ENCODE results near the gene STXBP4. TPM values are rescaled to one million over a fixed set of nuclear protein-coding genes. Genes with fewer than 3 reads are reported as not detected.

Gene STXBP4
- total RNA-seq, 3 donors from 2014 or later (not counting 1 experiment from before 2014, with no cell fraction given) = 4.9 to 10.3 (median 7.6) TPM

DNA sequence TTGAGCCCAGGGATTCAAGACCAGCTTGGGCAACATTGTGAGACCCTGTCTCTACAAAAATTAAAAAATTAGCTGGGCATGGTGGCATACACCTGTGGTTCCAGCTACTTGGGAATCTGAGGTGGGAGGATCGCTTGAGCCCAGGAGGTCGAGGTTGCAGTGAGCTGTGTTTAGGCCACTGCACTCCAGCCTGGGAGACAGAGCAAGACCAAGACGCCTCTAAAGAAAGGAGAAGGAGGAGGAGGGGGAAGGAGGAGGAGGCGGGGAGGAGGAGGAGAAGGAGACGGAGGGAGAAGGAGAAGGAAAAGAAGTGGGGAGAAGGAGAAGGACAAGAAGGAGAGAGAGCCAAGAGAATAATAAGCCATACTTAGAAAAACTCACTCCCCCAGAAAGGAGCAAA lies 35.9 kb downstream of the STXBP4 start:
- Mint-ChIP-seq H3K36me3 (no peaks in the 10 kb centered on the region), H3K27me3 (ENCODE audit: low read depth in 2 of 2) (no peaks in the 10 kb centered on the region), H3K4me3 (no peak overlapping the region), H3K9me3 (no peaks in the 10 kb centered on the region), H3K4me1 (no peaks in the 10 kb centered on the region), H3K27ac (no peak overlapping the region)
- Histone ChIP-seq H3K9me3 (ENCODE audit: control insufficient read depth, insufficient read depth, low read length) (no peaks in the 10 kb centered on the region), H3K4me1 (ENCODE audit: control insufficient read depth, insufficient read depth, low read length) (no peaks in the 10 kb centered on the region), H3K36me3 (ENCODE audit: control insufficient read depth, insufficient read depth, low read length) (peaks cover 6% of the 10 kb centered on the region), H3K27ac (ENCODE audit: low read length) (no peak overlapping the region), H3K4me3 (ENCODE audit: low read length) (no peak overlapping the region), H3K27me3 (ENCODE audit: control insufficient read depth, insufficient read depth, low read length) (no peaks in the 10 kb centered on the region)
- DNase-seq (no peak), ATAC-seq (no peak)
- TF ChIP-seq CTCF (IDR thresholded peaks at IDR 0.05) = no peak
- 94% methylated on average over 5 of the region's 5 CpGs for WGBS (ENCODE audit: insufficient coverage)
- intact Hi-C loops (cut with micrococcal nuclease) = loop anchor here (10.0 kb wide), 1 partner anchor 50 kb away; no protein-coding TSS in a partner anchor

DNA sequence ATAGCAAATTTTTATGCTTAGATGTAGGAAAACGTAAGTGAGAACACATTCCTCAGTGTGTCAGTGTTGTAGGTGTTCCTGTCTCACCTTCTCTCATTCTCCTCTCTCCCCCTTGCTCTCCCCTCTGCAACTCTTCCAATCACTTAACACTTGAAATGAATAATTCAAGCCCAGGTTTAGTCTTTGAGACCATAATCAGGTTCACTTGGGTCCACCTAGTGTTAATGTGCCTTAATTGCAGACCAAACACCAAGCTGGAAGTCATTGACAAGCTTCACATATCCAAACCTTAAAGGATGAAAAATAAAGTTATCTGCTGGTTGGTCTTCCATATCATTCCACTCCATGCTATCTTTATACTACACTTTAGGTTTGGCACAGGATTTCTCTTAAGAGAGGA lies 37.0 kb downstream of the STXBP4 start:
- DNase-seq (peak in 1 of 2 donors; percentile 18), ATAC-seq (no peak)
- H3K4me1 ChIP-seq (ENCODE audit: control insufficient read depth, insufficient read depth, low read length) = no peaks in the 10 kb centered on the region
- Mint-ChIP-seq H3K9me3 (no peaks in the 10 kb centered on the region), H3K4me3 (no peak overlapping the region), H3K36me3 (no peaks in the 10 kb centered on the region), H3K27ac (no peak overlapping the region), H3K4me1 (no peaks in the 10 kb centered on the region), H3K27me3 (ENCODE audit: low read depth in 2 of 2) (no peaks in the 10 kb centered on the region)
- WGBS (ENCODE audit: insufficient coverage) = no CpG with 5 or more reads among the region's 1 CpG
- peaks cover 6% of the 10 kb centered on the region for H3K36me3 ChIP-seq (ENCODE audit: control insufficient read depth, insufficient read depth, low read length)
- intact Hi-C loops (cut with micrococcal nuclease) = loop anchor here (10.0 kb wide), 1 partner anchor 49 kb away; no protein-coding TSS in a partner anchor
- peak; percentile 10 for TF ChIP-seq CTCF (IDR thresholded peaks at IDR 0.05)
- no peaks in the 10 kb centered on the region for H3K27me3 ChIP-seq (ENCODE audit: control insufficient read depth, insufficient read depth, low read length)
- no peak overlapping the region for H3K27ac ChIP-seq (ENCODE audit: low read length)
- H3K9me3 ChIP-seq (ENCODE audit: control insufficient read depth, insufficient read depth, low read length) = no peaks in the 10 kb centered on the region
- H3K4me3 ChIP-seq (ENCODE audit: low read length) = no peak overlapping the region

DNA sequence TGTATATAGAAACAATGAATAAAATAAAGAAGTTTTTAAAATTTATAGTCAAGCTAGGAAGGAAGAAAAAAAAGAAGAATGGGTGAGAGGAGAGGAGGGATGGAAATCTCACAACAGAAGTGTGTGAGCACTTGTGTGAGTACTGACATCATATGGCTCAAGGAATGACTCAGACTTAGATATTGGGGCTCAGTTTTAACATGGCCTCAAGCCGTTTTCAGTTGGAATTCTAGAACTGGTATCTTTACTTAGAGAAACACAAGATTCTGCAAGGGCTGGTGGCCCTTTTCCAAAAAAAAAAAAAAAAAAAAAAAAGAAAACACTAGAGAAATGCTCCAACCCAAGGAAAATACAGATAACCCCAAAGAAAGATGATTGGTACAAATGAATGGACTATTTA lies 55.1 kb downstream of the STXBP4 start:
- Histone ChIP-seq H3K9me3 (ENCODE audit: control insufficient read depth, insufficient read depth, low read length) (no peaks in the 10 kb centered on the region), H3K27me3 (ENCODE audit: control insufficient read depth, insufficient read depth, low read length) (no peaks in the 10 kb centered on the region), H3K4me1 (ENCODE audit: control insufficient read depth, insufficient read depth, low read length) (no peaks in the 10 kb centered on the region), H3K27ac (ENCODE audit: low read length) (no peak overlapping the region), H3K4me3 (ENCODE audit: low read length) (no peak overlapping the region), H3K36me3 (ENCODE audit: control insufficient read depth, insufficient read depth, low read length) (no peaks in the 10 kb centered on the region)
- no peak for TF ChIP-seq CTCF (IDR thresholded peaks at IDR 0.05)
- DNase-seq = no peak
- WGBS (ENCODE audit: insufficient coverage) = 0% methylated on average over 1 of the region's 1 CpG
- H3K36me3 Mint-ChIP-seq = no peaks in the 10 kb centered on the region
- no peaks in the 10 kb centered on the region for H3K27me3 Mint-ChIP-seq (ENCODE audit: low read depth in 2 of 2)
- no peak for ATAC-seq
- H3K9me3 Mint-ChIP-seq = no peaks in the 10 kb centered on the region
- intact Hi-C loops (cut with micrococcal nuclease) = no loop called here
- no peak overlapping the region for H3K27ac Mint-ChIP-seq
- no peaks in the 10 kb centered on the region for H3K4me1 Mint-ChIP-seq
- no peak overlapping the region for H3K4me3 Mint-ChIP-seq

DNA sequence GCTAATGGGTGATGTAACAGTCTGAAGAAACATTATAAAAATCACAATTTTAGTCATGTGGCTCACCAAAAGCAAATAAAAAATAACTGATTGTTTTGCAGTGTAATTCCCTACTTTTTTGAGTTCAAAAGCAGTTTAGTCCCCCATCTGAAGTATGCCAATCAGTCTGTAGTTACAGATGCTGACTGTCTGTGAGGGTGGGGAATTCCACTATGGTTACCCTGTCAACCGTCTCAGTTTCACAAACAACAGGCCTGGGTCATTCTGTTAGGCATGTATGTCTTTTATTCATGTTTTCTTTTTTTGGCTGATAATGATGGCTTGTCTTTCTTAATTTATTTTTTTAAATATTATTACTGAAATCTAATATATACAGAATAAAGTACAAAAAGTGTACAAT lies 69.3 kb downstream of the STXBP4 start:
- no peaks in the 10 kb centered on the region for H3K27me3 Mint-ChIP-seq (ENCODE audit: low read depth in 2 of 2)
- no peak for TF ChIP-seq CTCF (IDR thresholded peaks at IDR 0.05)
- H3K36me3 ChIP-seq (ENCODE audit: control insufficient read depth, insufficient read depth, low read length) = no peaks in the 10 kb centered on the region
- DNase-seq (peak in 1 of 2 donors; percentile 15), ATAC-seq (no peak)
- no peak overlapping the region for H3K27ac Mint-ChIP-seq
- H3K9me3 ChIP-seq (ENCODE audit: control insufficient read depth, insufficient read depth, low read length) = no peaks in the 10 kb centered on the region
- H3K9me3 Mint-ChIP-seq = no peaks in the 10 kb centered on the region
- no peaks in the 10 kb centered on the region for H3K27me3 ChIP-seq (ENCODE audit: control insufficient read depth, insufficient read depth, low read length)
- H3K4me1 ChIP-seq (ENCODE audit: control insufficient read depth, insufficient read depth, low read length) = no peaks in the 10 kb centered on the region
- intact Hi-C loops (cut with micrococcal nuclease) = no loop called here
- H3K27ac ChIP-seq (ENCODE audit: low read length) = no peak overlapping the region
- H3K36me3 Mint-ChIP-seq = peaks cover 3% of the 10 kb centered on the region
- H3K4me3 Mint-ChIP-seq = no peak overlapping the region
- WGBS (ENCODE audit: insufficient coverage) = no CpG with 5 or more reads among the region's 1 CpG
- H3K4me3 ChIP-seq (ENCODE audit: low read length) = no peak overlapping the region
- no peaks in the 10 kb centered on the region for H3K4me1 Mint-ChIP-seq
